H9 (cell line): ENCODE results near the gene LDHD. TPM values are rescaled to one million over a fixed set of nuclear protein-coding genes. Genes with fewer than 3 reads are reported as not detected.

ENCODE experiments used
- DNase-seq: peaks from one replicate; pipeline ENCODE4 v3.0.0-alpha.2; 2017
- H2AFZ ChIP-seq: one replicate; pipeline ENCODE4 v1.6.1; 2013; ENCODE audit warnings: mild to moderate bottlenecking, low read length, control low read depth, moderate library complexity
- H2AK5ac ChIP-seq: 2 replicates; pipeline ENCODE4 v1.6.1; 2013; ENCODE audit warnings: low read length, control low read depth, mixed read lengths; ENCODE audit not compliant: insufficient read length
- H2BK120ac ChIP-seq: one replicate; pipeline ENCODE4 v1.6.1; 2013; ENCODE audit warnings: low read depth, mild to moderate bottlenecking, low read length, control low read depth, inconsistent platforms; ENCODE audit not compliant: poor library complexity, severe bottlenecking
- H2BK12ac ChIP-seq: 2 replicates; pipeline ENCODE4 v1.6.1; 2013; ENCODE audit warnings: low read length, control low read depth, mixed read lengths, low read depth; ENCODE audit not compliant: insufficient read length
- H2BK15ac ChIP-seq: 2 replicates; pipeline ENCODE4 v1.6.1; 2013; ENCODE audit warnings: low read depth, low read length, control low read depth
- H2BK20ac ChIP-seq: one replicate; pipeline ENCODE4 v1.6.1; 2013; ENCODE audit warnings: low read depth, mild to moderate bottlenecking, low read length, control low read depth, inconsistent platforms; ENCODE audit not compliant: poor library complexity, severe bottlenecking
- H2BK5ac ChIP-seq: 2 replicates; pipeline ENCODE4 v1.6.1; 2013; ENCODE audit warnings: low read length, control low read depth, mixed read lengths; ENCODE audit not compliant: insufficient read length
- H3K14ac ChIP-seq: 2 replicates; pipeline ENCODE4 v1.6.1; 2013; ENCODE audit warnings: low read length, control low read depth; ENCODE audit not compliant: insufficient read depth
- H3K18ac ChIP-seq: 2 replicates; pipeline ENCODE4 v1.6.1; 2013; ENCODE audit warnings: low read depth, mild to moderate bottlenecking, mixed read lengths, low read length, control low read depth; ENCODE audit not compliant: insufficient read length
- H3K23ac ChIP-seq: 2 replicates; pipeline ENCODE4 v1.6.1; 2013; ENCODE audit warnings: low read length, control low read depth, mixed read lengths, low read depth; ENCODE audit not compliant: insufficient read length
- H3K23me2 ChIP-seq: 2 replicates; pipeline ENCODE4 v1.6.1; 2013; ENCODE audit warnings: low read depth, mild to moderate bottlenecking, mixed read lengths, low read length, control low read depth; ENCODE audit not compliant: insufficient read length, poor library complexity, severe bottlenecking
- H3K27ac ChIP-seq: 2 replicates; pipeline ENCODE4 v1.5.1; 2013; ENCODE audit warnings: low read length, control low read depth, mixed read lengths, low read depth; ENCODE audit not compliant: insufficient read length
- H3K27me3 ChIP-seq: 2 replicates; pipeline ENCODE4 v1.6.1; 2013; ENCODE audit warnings: low read length, control low read depth, inconsistent platforms; ENCODE audit not compliant: insufficient read depth
- H3K4ac ChIP-seq: 2 replicates; pipeline ENCODE4 v1.6.1; 2013; ENCODE audit warnings: low read depth, mild to moderate bottlenecking, control low read depth, inconsistent platforms, low read length, moderate library complexity
- H3K4me1 ChIP-seq: 2 replicates; pipeline ENCODE4 v1.6.1; 2013; ENCODE audit warnings: low read length, control low read depth, inconsistent platforms; ENCODE audit not compliant: insufficient read depth
- H3K4me2 ChIP-seq: 2 replicates; pipeline ENCODE4 v1.6.1; 2013; ENCODE audit warnings: low read length, control low read depth, mixed read lengths; ENCODE audit not compliant: insufficient read length, insufficient read depth
- H3K56ac ChIP-seq: 2 replicates; pipeline ENCODE4 v1.6.1; 2013; ENCODE audit warnings: low read depth, mild to moderate bottlenecking, mixed read lengths, low read length, control low read depth; ENCODE audit not compliant: insufficient read length
- H3K79me1 ChIP-seq: 2 replicates; pipeline ENCODE4 v1.6.1; 2013; ENCODE audit warnings: low read depth, mild to moderate bottlenecking, moderate library complexity, low read length, control low read depth, inconsistent platforms; ENCODE audit not compliant: insufficient read depth, poor library complexity, severe bottlenecking
- H3K79me2 ChIP-seq: 2 replicates; pipeline ENCODE4 v1.6.1; 2013; ENCODE audit warnings: low read length, control low read depth, inconsistent platforms; ENCODE audit not compliant: insufficient read depth
- H3K9ac ChIP-seq: 2 replicates; pipeline ENCODE4 v1.6.1; 2013; ENCODE audit warnings: low read length, control low read depth, mixed read lengths; ENCODE audit not compliant: insufficient read length; ENCODE audit errors: extremely low read depth
- H3K9me3 ChIP-seq: one replicate; pipeline ENCODE4 v1.6.1; 2013; ENCODE audit warnings: low read depth, low read length, inconsistent platforms; ENCODE audit not compliant: control insufficient read depth
- H3T11ph ChIP-seq: one replicate; pipeline ENCODE4 v1.6.1; 2013; ENCODE audit warnings: mild to moderate bottlenecking, low read length, control low read depth, inconsistent platforms
- H4K20me1 ChIP-seq: one replicate; pipeline ENCODE4 v1.6.1; 2013; ENCODE audit not compliant: control insufficient read depth, insufficient read length, insufficient read depth
- H4K5ac ChIP-seq: 2 replicates; pipeline ENCODE4 v1.6.1; 2013; ENCODE audit warnings: low read depth, mild to moderate bottlenecking, mixed read lengths, low read length, control low read depth; ENCODE audit not compliant: insufficient read length
- H4K8ac ChIP-seq: replicated peaks from 2 replicates; pipeline ENCODE4 v1.6.1; 2013; ENCODE audit warnings: low read length, control low read depth, mixed read lengths, low read depth; ENCODE audit not compliant: insufficient read length
- H4K91ac ChIP-seq: 2 replicates; pipeline ENCODE4 v1.6.1; 2013; ENCODE audit warnings: low read depth, mild to moderate bottlenecking, moderate library complexity, mixed read lengths, low read length, control low read depth; ENCODE audit not compliant: insufficient read length
- H3K27ac Mint-ChIP-seq, 3 experiments: 2 replicates in 2 of 3; 3 replicates in 1 of 3; pipeline ENCODE4 v1.8.0; 2020 to 2021; ENCODE audit warnings: mixed read lengths in 3 of 3, mild to moderate bottlenecking in 1 of 3, moderate library complexity in 1 of 3
- H3K27me3 Mint-ChIP-seq: 2 replicates; pipeline ENCODE4 v1.8.0; 2021; ENCODE audit warnings: low read depth, mild to moderate bottlenecking, moderate library complexity, mixed read lengths
- H3K36me3 Mint-ChIP-seq, 3 experiments: 2 replicates in 2 of 3; 3 replicates in 1 of 3; pipeline ENCODE4 v1.8.0; 2020 to 2021; ENCODE audit warnings: low read depth in 3 of 3, mixed read lengths in 3 of 3; ENCODE audit not compliant: insufficient read depth in 1 of 3
- H3K4me1 Mint-ChIP-seq, 2 experiments: 2 replicates each; pipeline ENCODE4 v1.8.0; 2020; ENCODE audit warnings: mixed read lengths in 2 of 2
- H3K4me3 Mint-ChIP-seq, 2 experiments: 2 replicates in 1 of 2; 3 replicates in 1 of 2; pipeline ENCODE4 v1.8.0; 2020 to 2021; ENCODE audit warnings: mild to moderate bottlenecking in 2 of 2, mixed read lengths in 2 of 2, moderate library complexity in 1 of 2
- H3K9me3 Mint-ChIP-seq, 2 experiments: 2 replicates in 1 of 2; 3 replicates in 1 of 2; pipeline ENCODE4 v1.8.0; 2020; ENCODE audit warnings: mild to moderate bottlenecking in 2 of 2, mixed read lengths in 2 of 2, moderate library complexity in 1 of 2
- CTCF ChIP-seq: fragments of 200-600 bp; sonication (generic); conservative IDR thresholded peaks from 3 replicates; pipeline ENCODE4 v1.8.0; 2021; ENCODE audit warnings: antibody characterized with exemption, mild to moderate bottlenecking
- WGBS: extraction: QIAGEN DNeasy Blood & Tissue Kit; methylation state at CpG from one replicate; pipeline ENCODE4 v1.1.7; 2013; ENCODE audit warnings: missing lambda C conversion rate, low lambda C conversion rate, mixed read lengths; ENCODE audit not compliant: insufficient read length; ENCODE audit errors: extremely low coverage; 5-methylcytosine and 5-hydroxymethylcytosine counted together
- total RNA-seq: library from RNA; stranded (reverse); gene quantifications from 2 replicates; pipeline ENCODE4 v1.2.1, GENCODE V29; 2021

LDHD gene
- total RNA-seq, 1 experiment from 2014 or later, result 14.7 TPM

DNA sequence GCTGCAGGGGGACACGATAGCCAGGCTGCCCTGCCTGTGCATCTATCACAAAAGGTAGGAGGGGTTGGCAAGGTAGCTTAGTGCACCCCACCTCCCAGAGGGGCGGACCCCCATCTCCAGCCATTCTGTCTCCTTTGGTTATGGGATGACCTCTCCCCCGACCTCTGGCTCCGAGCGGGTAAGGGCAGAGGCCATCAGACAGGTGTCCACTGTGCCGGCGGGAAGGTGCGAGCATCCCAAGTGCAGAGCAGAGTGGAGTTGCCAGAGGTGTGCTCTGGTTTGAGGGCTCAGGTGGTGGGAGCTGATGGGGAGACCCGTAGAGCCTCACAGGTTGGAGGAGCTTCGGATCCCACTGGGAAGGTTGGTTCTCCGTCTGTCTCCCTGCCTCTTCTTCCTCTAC is 11.7 kb downstream of the LDHD start:
- H4K8ac ChIP-seq, result no peak overlapping the region
- no peak for TF ChIP-seq CTCF
- H4K20me1 ChIP-seq, result no peaks in the 10 kb centered on the region
- no peak overlapping the region for H4K5ac ChIP-seq
- H3K23me2 ChIP-seq, result no peaks in the 10 kb centered on the region
- no peak for DNase-seq
- no peak overlapping the region for H3K27ac ChIP-seq
- Mint-ChIP-seq H3K36me3 (peaks cover 19 to 40% (median 34%) of the 10 kb centered on the region in 3 experiments; a peak in 6 of 7 replicates), H3K4me3 (no peak overlapping the region), H3K27me3 (no peaks in the 10 kb centered on the region; the same call in 1 of the 2 replicates), H3K4me1 (peaks cover 28 to 31% of the 10 kb centered on the region in 2 experiments), H3K27ac (peak overlapping the region in 2 of 3 experiments; percentile 15 to 23; a peak in 1 of 7 replicates), H3K9me3 (no peaks in the 10 kb centered on the region; a peak in 1 of 5 replicates)
- H2AK5ac ChIP-seq, result no peak overlapping the region
- no peak overlapping the region for H3K56ac ChIP-seq
- H3K9me3 ChIP-seq, result no peaks in the 10 kb centered on the region
- no peaks in the 10 kb centered on the region for H3K79me1 ChIP-seq
- H3K18ac ChIP-seq, result no peak overlapping the region
- H2BK120ac ChIP-seq, result no peak overlapping the region
- no peak overlapping the region for H2BK5ac ChIP-seq
- no peak overlapping the region for H3K9ac ChIP-seq
- no peak overlapping the region for H3K23ac ChIP-seq
- no peak overlapping the region for H4K91ac ChIP-seq
- H3K4me1 ChIP-seq, result peaks cover 6% of the 10 kb centered on the region; the same call in 1 of the 2 replicates
- no peak overlapping the region for H3K4me2 ChIP-seq
- no peak overlapping the region for H2AFZ ChIP-seq
- no peak overlapping the region for H3K4ac ChIP-seq
- 0 out of 2 replicates have a peak, but pooled peaks cover 1% of the 10 kb centered on the region for H3K79me2 ChIP-seq
- H3T11ph ChIP-seq, result no peak overlapping the region
- no peaks in the 10 kb centered on the region for H3K27me3 ChIP-seq
- H2BK20ac ChIP-seq, result no peak overlapping the region
- no peak overlapping the region for H2BK15ac ChIP-seq
- H3K14ac ChIP-seq, result no peak overlapping the region
- no peak overlapping the region for H2BK12ac ChIP-seq
- WGBS, result no CpG with 5 or more reads among the region's 11 CpGs
